ENCODE results near the gene XIRP1.
"Not testable (repeated sequence)": the region's sequence is repeated elsewhere in the genome, so short reads cannot be mapped to it uniquely, and the experiment has no call there.

XIRP1 gene, protein sequence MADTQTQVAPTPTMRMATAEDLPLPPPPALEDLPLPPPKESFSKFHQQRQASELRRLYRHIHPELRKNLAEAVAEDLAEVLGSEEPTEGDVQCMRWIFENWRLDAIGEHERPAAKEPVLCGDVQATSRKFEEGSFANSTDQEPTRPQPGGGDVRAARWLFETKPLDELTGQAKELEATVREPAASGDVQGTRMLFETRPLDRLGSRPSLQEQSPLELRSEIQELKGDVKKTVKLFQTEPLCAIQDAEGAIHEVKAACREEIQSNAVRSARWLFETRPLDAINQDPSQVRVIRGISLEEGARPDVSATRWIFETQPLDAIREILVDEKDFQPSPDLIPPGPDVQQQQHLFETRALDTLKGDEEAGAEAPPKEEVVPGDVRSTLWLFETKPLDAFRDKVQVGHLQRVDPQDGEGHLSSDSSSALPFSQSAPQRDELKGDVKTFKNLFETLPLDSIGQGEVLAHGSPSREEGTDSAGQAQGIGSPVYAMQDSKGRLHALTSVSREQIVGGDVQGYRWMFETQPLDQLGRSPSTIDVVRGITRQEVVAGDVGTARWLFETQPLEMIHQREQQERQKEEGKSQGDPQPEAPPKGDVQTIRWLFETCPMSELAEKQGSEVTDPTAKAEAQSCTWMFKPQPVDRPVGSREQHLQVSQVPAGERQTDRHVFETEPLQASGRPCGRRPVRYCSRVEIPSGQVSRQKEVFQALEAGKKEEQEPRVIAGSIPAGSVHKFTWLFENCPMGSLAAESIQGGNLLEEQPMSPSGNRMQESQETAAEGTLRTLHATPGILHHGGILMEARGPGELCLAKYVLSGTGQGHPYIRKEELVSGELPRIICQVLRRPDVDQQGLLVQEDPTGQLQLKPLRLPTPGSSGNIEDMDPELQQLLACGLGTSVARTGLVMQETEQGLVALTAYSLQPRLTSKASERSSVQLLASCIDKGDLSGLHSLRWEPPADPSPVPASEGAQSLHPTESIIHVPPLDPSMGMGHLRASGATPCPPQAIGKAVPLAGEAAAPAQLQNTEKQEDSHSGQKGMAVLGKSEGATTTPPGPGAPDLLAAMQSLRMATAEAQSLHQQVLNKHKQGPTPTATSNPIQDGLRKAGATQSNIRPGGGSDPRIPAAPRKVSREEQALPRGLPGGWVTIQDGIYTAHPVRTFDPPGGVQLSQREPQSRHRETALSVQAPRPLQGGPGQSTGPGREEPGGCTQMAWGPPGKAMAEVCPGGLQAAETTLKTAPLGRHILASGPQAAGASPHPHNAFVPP (N-terminal part only)

GRCh38 chr3:39192490-39193092 is at the start of gene XIRP1:
Gene XIRP1 (minus strand): TSS chr3:39192595. CDS start chr3:39189445, 3,150 bp downstream.
- DNase-seq (ENCODE audit: low read depth, low spot score): no peak

DNA sequence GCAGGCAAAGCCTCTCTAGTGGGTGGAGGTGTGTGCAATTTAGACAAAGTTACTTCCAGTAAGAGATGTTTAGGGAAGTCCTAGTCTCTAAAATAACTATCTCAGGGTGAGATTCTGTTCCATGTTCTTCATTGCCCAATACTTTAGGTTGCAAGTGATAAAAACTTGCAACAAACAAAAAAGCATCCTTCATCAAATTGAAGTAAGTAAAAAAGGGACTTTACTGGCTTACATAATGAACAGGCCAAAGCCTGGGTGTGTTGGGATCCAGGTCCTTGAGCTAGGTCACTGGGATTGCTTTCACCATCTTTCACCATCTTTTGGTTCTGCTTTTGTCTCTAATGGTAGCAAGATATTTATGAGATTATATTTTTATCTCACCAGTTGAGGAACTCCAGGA is 49.2 kb upstream of the XIRP1 start:
- DNase-seq (ENCODE audit: low read depth, low spot score): no peak

GRCh38 chr3:39237027-39237426 is 44.6 kb upstream of the XIRP1 start:
- no peak for DNase-seq (ENCODE audit: low read depth, low spot score)

GRCh38 chr3:39234651-39235050 is 42.3 kb upstream of the XIRP1 start:
- DNase-seq (ENCODE audit: low read depth, low spot score): no peak

DNA sequence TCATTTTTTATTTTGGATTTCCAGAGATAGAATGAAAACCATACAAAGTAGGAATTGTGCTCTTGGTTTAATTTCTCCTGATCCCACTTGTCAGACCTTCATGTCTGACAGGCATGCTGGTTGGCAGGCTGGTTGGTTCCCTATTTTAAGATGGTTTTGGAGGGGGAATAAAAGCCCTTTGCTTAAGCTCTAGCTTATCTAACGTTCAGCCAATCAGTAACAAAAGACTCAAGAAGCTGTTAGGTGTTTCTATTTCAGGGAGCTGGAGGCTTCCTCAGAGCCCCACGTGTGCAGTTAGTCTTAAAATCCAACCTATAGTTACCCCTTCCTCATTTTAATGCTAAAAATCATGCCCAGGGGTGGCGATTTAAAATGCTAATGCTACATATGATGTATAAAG is 40.5 kb upstream of the XIRP1 start:
- no peak for DNase-seq (ENCODE audit: low read depth, low spot score)

DNA sequence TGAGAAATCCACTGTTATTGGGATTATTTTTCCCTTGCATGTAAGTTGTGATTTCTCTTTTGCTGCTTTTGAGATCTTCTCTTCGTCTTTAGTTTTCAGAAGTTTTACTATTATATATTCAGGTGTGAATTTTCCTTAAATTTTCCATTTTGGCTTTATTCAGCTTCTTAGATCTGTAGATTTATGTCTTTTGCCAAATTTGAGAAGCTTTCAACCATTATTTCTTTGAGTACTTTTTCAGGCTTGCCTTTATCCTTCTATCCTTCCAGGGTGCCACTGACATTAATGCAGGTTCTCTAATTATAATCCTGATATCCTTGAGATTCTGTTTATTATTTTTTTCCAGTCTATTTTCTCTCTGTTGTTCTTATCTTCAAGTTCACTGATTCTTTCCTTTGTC is 38.1 kb upstream of the XIRP1 start:
- DNase-seq (ENCODE audit: low read depth, low spot score): no peak

- DNase-seq (ENCODE audit: low read depth, low spot score): no peak
These were observed 36.1 kb upstream of the XIRP1 start for GRCh38 chr3:39228496-39228895.

GRCh38 chr3:39227596-39227995 is 35.2 kb upstream of the XIRP1 start:
- DNase-seq (ENCODE audit: low read depth, low spot score): not testable (repeated sequence)

GRCh38 chr3:39226106-39226741 is 33.8 kb upstream of the XIRP1 start:
- DNase-seq (ENCODE audit: low read depth, low spot score): no peak

DNA sequence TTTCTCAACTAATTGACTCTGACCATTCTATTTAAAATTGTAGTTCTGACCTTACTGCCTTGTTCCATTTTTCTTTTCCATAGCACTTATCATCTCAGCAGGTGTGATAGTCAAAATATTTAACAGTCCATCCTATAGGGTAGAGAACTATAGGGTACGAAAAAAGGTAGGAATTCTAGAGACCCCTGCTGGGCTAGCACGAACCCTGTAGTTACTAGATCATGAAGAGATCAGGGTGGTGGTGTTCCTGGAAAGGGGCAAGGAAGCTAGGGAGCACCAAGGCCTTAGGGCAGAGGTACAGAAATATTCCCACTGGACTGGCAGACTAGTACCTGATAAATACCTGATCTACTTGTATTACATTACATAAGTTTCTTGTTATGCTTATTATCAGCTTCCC is 31.9 kb upstream of the XIRP1 start:
- DNase-seq (ENCODE audit: low read depth, low spot score): no peak

- DNase-seq (ENCODE audit: low read depth, low spot score): no peak
These were observed 30.5 kb upstream of the XIRP1 start for GRCh38 chr3:39222939-39223338.

DNA sequence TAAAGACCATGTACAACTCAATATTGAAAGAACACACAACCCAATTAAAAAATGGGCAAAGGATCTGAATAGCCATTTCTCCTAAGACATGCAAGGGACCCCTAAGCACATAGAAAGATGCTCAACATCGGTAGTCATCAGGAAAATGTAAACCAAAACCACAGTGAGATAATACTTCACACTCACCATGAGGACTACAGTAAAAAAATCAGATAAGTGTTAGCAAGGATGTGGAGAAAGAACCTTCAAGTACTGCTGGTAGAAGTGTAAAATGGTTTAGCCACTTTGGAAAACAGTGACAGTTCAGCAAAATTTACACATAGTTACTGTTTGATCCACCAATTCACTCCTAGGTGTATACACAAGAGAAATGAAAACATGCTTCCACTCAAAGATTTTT is 30.1 kb upstream of the XIRP1 start:
- no peak for DNase-seq (ENCODE audit: low read depth, low spot score)

DNA sequence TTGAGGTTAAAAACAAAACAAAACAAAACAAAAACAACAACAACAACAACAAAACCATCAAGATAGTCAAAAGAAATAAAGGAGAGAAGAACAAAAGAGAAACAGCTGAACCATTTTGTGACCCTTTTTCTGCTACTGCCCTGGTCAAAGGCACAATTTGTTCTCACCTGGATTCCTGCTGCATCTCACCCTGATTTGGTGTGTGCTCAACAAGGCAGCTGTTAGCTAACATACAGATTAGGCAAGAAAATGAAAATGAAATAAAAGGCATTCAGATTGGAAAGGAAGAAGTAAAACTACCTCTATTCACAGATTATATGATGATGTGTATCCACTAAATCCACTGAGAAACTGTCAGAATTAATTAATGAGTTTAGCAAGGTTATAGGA is 28.7 kb upstream of the XIRP1 start:
- DNase-seq (ENCODE audit: low read depth, low spot score): no peak

GRCh38 chr3:39220407-39221140 is 28.2 kb upstream of the XIRP1 start:
- no peak for DNase-seq (ENCODE audit: low read depth, low spot score)

DNA sequence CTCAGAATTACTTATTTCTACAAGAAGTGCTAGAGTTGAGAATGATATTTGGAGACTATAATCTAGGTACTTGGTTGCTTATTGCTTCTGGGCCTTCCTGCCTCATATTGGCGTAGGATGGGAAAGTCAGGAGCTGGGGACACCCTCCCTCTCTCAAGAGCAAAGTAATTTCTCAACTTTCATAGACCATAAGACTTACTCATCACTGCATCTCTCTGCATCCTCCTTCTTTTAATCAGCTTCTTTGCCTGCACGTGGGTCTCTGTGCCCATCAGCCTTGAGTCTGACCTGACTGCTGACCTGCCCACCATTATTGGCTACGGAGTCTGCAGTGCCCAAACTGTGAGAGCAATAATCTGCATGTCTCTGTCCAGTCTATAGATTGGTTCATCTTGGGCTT is 27.3 kb upstream of the XIRP1 start:
- DNase-seq (ENCODE audit: low read depth, low spot score): no peak

DNA sequence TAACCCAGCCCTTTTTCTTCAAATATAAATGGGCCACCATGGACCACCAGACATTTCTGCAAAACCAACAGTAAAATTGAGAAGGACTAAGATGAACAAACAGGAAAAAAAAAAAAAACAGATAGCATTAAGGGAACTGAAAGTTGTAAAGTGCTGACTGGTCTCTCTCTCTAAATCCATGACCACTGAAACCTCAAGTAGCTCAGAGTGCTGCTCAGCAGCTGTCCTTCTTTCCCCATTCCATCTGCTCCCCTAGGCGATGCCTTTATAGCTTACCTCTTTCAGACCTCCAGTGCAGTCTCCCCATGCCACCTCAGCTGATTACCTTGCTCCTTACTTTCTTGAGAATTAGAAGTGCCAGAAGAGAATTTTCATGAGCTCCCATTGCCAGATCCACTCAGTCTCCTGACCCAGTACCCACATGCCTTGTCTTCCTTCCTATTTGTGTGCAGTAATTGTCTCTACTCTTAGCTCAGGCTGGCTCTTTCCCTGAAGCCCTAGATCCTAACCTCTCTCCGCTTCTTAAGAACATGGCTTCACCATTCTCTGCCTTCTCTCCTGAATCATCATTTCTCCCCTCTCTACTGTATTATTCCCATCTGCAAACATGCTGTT is 23.9 kb upstream of the XIRP1 start:
- no peak for DNase-seq (ENCODE audit: low read depth, low spot score)

GRCh38 chr3:39213613-39214012 is 21.2 kb upstream of the XIRP1 start:
- no peak for DNase-seq (ENCODE audit: low read depth, low spot score)

GRCh38 chr3:39212665-39213064 is 20.3 kb upstream of the XIRP1 start:
- no peak for DNase-seq (ENCODE audit: low read depth, low spot score)

- DNase-seq (ENCODE audit: low read depth, low spot score): peak; percentile 38
These were observed 19.1 kb upstream of the XIRP1 start for GRCh38 chr3:39211332-39212130.
